G401.6 (cell line): Measurements from ENCODE around the gene PDE4C.
A peak's percentile ranks its signal among the peaks of the same experiment; 100 is the strongest.

ENCODE experiments used
- FAIRE-seq: peaks from 2 replicates; lab custom pipeline; 2012; peaks lifted over from hg19 to GRCh38; lab: Jason Lieb, UNC

The PDE4C gene

DNA sequence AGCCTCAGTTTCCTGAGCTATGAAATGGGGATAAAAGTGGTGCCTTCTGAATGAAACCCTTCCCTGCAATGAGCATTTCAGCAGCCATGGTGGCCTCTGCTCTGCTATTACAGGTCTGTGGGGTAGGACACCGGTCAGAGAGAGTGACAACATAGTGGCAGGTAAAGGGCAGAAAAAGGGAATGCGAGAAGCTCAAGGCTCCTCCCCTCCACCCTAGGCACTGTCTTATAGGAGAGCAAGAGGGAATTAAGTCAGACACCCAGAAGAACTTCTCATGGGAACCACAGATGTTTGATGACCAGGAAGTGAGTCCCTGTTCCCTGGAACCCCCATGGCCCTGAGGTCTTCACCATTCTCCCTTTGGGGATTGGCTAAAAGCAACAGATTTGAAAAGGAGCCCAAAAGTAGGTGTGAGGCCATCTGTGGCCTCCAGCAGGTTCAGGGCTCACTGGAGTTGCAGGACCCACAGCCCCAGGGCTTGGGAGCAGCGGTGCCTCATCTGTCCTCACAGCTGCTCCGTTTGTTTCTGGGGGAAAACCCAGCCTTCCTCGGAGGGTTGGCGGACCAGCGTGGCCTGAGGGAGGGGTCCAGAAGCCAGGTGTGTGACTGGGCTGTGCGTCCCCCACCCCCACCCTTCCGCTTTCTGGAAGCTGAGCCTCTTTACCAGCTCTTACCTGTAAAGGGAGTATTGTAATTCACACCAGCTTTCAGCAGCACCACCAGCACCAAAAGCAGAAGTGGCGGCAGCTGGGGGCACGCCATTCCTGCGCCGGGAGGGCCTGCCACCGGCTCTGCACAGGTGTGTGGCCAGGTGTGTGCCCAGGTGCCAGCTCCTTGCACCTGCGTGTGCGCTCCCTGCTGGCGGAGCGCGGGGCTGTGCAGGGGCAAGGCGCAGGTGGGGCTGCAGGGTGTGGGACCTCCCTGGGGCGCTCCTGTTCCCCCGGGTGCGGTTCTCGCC lies 28.6 kb upstream of the PDE4C start:
- no peak for FAIRE-seq

DNA sequence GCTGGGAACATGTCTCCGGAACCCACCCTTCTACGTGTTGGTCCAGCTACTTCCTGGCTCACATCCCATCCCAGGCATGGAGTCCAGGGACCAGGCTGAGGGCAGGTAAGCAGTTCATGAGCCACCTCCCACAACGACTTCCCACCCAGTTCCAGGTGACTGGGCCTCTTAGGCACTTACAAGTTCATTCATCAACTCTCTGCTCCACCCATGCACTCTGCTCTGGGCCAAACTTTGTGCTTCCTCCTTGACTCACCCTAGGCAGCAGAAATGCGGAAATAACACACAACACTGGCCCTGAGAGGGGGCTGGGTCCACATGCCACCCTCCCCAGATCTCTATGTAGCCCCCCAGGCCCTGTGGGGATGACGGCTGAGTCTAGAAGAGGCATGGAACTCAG lies 27.5 kb upstream of the PDE4C start:
- FAIRE-seq = no peak

DNA sequence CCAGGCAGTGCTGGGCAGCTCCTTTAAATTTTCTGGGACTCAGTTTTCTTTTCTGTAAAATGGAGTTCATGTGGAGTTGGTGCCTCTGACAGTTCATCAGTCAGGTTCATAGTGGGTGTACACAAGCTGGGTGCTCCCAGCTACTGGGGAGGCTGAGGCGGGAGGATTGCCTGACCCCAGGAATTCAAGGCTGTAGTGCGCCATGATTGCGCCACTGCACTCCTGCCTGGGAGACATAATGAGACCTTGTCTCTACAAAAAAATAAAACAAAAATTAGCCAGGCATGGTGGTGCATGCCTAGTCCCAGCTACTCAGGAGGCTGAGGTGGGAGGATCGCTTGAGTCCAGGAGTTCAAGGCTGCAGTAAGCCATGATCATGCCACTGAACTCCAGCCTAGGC lies 26.9 kb upstream of the PDE4C start:
- no peak for FAIRE-seq

DNA sequence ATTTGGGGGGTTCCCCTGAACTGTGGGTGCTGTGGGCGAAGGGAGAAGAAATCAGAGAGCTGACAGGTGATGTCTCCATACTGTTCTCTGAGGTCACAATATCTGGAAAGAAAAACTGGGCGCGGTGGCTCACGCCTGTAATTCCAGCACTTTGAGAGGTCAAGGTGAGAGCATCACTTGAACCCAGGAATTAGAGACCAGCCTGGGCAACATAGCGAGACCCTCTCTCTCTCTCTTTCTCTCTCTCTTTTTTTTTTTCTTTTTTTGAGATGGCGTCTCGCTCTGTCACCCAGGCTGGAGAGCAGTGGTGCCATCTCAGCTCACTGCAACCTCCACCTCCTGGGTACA lies 26.1 kb upstream of the PDE4C start:
- FAIRE-seq = no peak

DNA sequence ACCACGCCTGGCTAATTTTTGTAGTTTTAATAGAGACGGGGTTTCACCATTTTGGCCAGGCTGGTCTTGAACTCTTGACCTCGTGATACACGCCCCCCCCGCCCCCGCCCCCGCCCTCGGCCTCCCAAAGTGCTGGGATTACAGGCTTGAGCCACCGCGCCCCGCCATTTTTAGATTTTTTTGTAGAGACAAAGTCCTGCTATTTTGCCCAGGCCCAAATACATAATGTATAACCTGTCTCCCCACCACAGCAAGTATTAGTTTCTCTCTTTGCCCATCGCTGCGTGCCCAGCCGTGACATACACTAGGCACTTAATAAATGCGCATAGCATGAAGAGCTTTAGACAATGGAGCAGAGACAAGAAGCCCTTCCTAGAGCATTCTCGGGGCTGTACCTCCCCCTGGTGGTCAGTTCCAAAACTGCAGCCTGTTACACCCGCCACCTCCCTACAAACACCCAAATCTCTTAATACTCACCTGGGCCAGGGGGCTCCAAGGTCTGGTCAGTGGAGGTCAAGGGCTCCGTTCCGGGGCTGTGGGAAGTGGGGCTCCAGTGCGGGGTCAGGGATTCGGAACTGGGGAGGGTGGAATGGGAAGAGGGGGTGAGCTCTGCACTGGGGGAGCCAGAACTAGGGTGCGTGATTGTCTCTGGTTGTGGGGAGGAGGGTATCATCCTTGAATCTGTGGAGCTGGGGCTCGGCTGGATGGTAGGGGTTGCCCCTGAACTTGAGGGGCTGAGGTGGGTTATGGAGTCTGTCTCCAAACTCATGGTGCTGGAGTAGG lies 25.5 kb upstream of the PDE4C start:
- peak; percentile 73 for FAIRE-seq

DNA sequence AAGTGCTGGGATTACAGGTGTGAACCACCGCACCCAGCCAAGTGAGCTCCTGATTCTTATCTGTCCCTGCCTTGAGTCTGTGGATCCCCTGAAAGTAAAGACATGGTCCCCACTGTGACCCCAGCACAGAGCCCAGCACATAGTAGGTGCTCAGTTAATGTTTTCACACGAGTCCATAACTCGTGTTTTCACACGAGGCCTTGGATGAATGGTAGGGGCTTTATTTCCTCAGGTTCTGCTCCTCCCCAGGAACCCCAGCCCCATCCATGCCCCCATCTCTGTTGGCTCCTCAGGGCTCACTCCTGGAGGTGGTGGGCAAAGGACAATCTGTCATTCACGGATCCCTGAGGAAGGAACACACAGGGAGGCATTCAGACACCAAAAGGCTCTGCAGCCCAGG lies 23.6 kb upstream of the PDE4C start:
- FAIRE-seq = no peak

DNA sequence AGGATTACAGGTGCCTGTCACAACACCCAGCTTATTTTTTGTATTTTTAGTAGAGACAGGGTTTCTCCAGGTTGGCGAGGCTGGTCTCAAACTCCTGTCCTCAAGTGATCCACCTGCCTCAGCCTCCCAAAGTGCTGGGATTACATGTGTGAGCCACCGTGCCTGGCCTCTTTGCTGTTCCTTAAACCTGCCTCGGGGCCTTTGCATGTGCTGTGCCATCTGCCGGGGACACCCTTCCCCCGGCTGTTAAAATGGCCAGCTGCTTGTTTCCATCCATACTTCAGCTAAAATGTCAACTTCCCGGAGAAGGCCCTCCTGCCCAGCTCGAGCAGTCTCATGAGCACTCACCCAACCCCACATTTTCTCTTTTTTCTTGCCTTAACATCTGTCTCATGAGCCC lies 19.1 kb upstream of the PDE4C start:
- FAIRE-seq = no peak

DNA sequence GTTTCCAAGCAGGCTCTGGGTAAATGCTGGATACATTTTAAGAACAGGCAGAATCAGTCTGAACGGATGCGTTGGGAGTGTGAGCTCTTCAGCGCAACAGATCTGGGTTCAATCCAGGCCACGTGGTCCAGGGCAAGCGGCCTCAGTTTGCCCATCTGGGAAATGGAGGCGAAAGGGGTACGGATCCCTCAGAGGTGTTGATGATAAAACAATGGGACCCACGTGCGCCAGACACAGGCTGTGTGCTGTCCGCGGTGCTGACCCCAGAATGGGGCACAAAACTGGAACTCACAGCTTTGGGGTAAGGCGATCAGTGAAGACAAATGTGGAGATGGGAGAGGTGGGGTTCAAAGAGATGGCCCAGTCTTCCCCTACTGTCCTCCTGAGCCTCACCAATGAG lies 13.1 kb upstream of the PDE4C start:
- FAIRE-seq = no peak

DNA sequence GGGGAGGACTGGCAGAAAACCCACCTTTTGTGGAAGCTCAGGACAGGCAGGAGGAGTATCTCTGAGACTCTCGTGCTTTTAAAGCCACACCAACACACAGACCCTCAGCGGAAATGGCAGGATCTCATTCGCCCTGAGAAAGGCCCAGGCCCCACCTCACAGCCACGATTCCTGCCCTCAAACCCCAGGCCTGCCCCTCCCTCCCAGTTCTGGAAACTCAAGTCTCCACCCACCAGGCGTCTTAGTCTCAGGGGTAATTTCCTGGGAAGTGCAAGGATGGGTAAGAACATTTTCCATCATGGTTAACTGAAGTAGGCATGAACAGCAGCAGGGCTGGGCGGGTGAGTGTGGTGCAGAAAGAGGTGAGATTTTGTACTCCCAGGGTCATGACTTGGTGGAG lies 8.0 kb upstream of the PDE4C start:
- no peak for FAIRE-seq

DNA sequence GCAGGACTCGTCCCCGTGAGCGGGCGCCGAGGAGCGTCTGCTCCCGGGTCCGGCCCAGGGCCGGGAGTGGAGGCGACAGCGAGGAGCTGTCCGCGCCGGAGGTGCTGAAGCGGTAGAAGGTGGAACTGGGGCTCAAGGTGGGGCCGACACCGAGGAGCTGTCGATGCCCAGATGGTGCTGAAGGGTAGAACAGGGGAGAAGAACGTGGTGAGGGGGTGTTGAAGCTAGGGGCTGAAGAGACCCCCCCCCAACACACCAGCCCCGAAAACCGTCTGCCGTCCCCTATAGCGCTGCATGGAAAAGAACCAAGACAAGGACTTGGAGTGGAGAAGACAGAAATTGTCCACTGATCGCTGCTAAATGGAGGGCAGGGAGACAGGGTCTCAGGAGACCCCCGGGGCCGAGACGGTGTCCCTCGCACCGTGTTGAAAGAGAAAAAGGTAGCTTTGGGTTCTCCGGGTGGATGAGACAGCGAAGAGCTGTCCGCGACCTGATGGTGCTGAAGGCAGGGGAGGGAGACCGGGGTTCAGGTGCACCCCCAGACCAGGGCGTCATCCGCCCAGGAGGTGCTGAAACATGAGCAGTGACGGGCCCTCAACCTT lies 7.1 kb upstream of the PDE4C start:
- no peak for FAIRE-seq

DNA sequence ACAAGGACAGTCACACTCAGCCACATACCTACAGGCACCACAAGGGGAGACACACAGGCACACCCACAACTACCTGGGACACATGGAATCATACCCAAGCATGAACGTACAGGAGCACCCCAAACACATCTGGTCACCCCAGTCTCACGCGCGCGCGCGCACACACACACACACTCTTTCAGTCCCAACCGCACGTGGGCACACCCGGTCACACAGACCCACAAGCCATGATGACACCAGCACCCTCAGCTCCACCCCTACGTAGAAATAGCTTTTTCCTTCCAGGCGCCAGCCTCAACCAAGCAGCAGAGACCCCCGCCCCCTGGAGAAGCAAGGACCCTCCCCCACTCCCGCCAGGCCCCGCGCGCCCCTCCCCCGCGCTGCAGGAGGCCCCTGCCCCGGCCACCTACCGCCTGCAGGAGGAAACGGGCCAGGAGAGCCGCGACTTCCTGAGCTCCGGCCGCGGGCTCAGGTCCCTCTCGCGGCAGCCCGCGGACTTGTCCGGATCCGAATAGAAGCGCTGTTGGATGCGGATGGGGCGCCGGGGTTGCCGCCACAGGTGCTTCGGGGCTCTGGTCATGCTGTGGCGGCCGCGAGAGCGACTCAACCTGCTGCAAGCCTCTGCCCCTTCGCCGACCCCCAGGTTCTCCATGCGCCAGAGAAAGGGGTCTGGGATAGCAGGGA lies 6.4 kb upstream of the PDE4C start:
- FAIRE-seq = no peak

DNA sequence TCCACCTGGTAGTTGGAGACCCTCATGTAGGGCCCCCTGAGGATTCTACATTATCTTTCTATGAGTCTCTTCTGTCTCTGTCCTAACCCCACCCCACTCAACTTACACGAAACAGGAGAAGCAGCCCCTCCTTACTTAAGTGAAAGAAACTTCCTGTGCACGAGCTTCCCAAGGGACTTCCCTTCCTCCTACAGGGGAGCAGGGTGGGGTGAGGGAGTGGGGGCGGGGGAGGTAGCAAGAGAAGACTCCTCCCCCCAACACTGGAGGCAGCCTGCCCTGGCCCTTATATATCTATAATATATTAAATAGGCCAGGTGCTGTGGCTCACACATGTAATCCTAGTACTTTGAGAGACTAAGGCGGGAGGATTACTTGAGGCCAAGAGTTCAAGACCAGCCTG lies 5.5 kb upstream of the PDE4C start:
- peak; percentile 36 for FAIRE-seq

DNA sequence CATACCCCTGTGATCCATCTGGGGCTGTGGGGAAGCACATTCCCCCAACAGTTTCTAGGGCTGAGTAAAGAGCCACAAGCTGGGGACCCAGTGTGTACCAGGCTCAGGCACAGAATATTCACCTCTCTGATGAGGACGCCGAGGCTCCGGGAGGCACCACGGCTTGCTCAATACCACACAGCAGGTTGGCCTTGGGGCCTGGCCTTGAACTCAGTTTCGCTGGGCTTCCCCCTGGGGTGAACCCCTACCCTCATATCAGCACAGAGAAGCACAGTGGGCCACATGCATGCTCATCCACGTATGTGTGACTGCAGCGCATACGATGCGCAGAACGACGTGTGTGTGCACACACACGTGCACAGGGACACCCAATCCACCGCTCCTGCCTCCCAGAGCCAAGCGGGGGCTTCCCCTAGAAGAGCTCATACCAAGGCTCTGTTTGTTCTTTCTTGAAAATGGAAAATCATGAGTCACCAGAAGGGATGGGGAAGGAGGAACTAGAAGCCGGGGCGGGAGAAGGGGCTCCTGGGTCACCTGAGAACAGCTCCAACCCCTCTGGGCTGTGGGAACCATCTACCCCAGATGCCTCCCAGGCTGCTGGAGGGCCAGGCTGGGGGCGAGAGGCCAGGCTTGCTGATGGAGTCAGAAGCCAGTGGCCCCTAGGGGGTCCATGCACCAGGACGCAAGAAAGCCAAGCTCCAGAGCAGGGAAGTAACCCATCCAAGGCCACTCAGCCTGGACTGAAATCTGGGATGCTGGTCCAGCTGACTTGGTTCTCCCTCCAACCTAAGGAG lies 4.9 kb upstream of the PDE4C start:
- peak; percentile 88 for FAIRE-seq

DNA sequence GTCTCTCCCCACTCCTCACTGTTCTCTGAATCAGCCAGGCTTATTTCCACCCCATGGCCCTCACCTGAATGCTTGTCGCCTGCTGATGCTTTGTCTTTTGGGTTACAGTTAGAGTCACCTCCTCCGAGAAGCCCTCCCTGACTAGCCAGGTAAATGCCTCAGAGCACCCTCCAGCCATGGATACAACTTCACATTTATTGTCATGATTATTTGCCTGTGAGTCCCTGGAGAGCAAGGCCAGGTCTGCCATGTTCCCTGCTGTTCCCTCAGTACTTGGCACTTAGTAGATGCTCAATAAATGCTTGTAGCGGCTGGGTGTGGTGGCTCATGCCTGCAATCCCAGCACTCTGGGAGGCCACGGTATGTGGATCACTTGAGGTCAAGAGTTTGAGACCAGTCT lies 3.7 kb upstream of the PDE4C start:
- FAIRE-seq = no peak

DNA sequence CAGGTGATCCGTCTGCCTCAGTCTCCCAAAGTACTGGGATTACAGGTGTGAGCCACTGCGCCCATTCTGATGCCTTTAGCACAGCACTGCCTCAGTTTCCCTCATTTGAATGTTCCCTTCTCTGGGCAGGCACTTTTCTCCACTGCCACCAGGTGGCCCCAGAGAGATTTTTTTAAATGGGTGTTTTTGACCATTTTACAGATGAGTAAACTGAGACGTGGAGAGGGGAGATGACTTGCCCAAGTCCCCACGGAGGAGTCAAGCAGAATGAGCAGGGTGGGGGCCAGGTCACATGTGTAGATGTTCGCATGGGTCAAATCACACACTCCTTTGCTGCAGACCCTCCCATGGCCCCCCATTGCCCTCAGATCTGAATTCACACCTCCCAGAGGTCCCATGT lies 3.2 kb upstream of the PDE4C start:
- no peak for FAIRE-seq

DNA sequence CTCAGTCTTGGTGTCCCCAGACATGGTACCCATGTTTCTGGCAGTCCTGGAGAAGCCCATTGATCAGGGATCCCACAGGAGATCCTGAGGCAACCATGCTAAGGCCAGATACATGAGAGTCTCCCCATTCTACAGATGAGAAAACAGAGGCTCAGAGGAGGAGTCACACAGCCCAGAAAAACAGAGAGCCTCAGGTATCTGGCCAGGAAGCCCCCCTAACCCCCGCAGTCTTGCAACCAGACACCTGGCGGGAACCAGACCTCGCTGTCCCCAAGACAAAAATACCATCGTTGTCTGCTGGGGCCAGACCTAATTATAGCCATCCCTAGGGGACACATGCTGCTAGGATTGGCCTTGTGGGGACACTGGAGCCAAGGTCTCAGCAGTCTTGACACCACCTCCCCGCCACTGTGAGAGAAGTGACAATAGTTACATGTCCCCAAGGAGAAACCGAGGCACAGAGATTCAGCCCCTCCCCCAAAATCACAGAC lies 1.6 kb upstream of the PDE4C start:
- FAIRE-seq = no peak

DNA sequence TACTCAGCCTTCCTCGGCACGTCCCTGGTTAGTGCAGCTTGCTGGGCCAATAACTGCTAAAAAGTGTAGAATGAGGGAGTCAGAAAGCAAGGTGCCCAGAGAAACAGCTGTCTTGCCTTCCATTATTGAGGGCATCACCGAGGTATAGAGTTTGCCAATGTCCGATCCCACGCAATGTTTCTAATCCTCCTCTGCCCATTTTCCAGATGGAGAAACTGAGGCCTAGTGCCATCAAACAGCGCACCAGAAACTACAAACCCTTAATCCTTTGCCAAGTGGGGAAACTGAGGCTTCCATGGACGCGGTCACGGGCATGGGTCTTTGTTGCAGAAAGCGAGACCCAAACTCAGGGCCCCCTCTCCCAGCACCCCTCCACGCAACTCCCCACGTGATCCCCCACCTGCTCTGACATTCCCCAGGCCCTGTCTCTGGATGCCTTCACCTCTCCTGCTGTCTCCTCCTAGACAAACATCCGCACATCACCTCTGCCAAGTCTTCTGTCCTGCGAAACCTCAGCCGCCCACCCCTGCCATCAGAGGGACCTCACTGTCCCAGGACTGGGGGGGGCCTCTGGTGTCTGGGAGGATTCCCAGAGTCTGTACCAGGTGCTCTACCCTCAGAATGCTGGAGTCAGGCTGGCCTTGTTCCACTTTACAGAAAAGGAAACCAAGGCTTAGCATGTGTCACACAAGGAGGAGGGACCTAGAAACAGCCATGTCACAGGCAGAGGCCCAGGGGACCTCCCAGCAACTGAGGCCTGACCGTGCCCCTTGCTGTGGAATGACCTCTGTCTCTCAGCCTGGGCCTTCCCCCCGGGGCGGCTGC lies 930 bp upstream of the PDE4C start:
- no peak for FAIRE-seq

DNA sequence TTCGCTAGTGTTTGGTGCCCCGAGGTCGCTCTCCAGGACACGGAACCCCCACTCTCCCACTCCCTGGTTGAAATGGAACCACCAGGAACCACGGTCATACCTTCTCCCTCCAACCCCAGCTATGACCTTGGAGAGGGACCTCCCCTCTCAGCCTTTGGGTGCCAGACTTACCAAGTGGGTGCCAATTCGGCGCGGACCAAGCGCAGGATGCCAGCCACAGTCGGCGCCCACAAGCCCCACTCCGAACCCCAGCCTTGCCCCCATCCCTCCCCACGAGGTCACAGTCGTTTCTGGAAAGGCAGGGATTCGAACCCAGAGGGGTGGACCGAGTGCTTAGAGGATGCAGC lies 910 bp downstream of the PDE4C start:
- no peak for FAIRE-seq

DNA sequence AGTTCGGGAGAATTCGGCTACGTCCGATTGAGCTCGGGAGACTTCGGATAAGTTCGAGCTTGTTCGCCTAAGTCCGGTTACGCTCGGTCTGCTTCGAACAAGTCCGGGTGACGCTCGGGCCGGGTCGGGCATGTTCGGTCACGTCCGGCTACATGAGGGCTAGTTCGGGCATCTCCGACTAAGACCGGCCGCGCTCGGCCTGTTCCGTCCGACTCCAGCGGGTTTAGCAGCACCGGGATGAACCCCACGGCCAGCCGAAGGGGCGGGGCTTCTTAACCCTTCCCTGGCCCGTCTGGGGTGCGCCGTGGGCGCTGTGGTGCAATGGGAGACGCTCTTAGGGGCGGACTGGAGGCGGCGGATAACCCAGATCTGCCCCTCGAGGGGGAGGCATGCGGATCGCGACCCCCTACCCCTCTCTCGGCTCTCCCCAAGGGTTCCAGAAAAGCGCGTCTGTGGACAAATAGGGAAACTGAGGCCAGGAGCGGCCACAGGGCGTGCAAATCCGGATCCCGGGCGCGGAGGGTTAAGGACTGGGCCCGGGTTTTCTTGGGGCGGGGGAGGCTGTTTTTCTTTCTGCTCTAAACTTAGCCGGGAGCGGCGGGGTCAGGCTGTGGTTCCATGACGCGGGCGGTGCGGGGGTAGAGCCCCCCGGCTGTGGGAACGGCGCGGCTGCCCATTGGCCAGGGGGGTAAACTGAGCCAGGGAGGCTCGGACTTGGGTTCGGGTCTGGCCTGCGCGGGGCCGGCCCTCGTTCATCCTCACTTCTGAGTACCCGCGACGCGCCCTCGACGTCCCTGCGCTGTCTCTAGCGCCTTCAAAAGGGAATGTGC lies 1.5 kb downstream of the PDE4C start:
- peak; percentile 99 for FAIRE-seq
